Measurements from ENCODE around the gene SLC8A3.
A peak's percentile ranks its signal among the peaks of the same experiment; 100 is the strongest.

SLC8A3 gene

DNA sequence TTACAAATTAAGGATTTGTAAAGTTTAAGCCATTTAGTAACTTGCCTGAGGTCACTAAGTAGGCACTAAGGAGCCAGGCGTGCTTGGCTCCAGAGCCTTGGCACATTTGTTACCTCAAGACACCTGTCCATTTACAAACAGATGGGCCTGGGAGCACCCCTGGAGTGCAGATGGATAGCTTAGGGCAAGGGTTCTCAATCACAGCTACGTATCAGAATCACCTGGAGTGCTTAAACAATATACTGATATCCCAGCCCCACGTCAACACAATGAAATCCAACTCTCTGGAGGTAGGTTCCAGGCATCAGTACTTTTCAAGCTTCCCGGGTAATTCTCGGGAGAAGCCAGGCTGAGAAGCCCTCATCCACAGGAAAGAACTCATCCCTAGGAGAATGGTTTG is 45.4 kb downstream of the SLC8A3 start:
- no peak for DNase-seq (ENCODE audit: low spot score)
- TF ChIP-seq, protein P1, sequence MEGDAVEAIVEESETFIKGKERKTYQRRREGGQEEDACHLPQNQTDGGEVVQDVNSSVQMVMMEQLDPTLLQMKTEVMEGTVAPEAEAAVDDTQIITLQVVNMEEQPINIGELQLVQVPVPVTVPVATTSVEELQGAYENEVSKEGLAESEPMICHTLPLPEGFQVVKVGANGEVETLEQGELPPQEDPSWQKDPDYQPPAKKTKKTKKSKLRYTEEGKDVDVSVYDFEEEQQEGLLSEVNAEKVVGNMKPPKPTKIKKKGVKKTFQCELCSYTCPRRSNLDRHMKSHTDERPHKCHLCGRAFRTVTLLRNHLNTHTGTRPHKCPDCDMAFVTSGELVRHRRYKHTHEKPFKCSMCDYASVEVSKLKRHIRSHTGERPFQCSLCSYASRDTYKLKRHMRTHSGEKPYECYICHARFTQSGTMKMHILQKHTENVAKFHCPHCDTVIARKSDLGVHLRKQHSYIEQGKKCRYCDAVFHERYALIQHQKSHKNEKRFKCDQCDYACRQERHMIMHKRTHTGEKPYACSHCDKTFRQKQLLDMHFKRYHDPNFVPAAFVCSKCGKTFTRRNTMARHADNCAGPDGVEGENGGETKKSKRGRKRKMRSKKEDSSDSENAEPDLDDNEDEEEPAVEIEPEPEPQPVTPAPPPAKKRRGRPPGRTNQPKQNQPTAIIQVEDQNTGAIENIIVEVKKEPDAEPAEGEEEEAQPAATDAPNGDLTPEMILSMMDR (IDR thresholded peaks at IDR 0.05; ENCODE audit: extremely low read depth, missing control alignments): no peak

DNA sequence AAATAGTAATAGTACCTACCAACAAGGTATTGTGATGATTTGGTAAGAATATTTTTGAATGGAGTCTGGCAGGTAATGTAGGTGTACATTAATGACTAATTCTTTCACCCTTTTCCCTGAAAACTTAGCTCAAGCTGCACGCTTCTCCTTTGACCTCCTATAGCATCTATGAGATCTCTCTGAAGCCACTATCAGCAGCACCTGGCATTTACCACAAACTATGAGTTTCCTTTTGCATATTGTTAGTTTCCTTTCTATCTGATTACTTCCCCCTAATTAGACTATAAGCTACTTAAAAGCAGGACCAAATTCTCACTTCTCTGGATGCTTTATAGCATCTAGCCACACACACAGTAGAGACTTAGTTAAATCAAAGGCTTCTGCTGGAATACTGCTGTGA is 48.1 kb downstream of the SLC8A3 start:
- DNase-seq (ENCODE audit: low spot score): no peak
- TF ChIP-seq, protein P1 (IDR thresholded peaks at IDR 0.05; ENCODE audit: extremely low read depth, missing control alignments): no peak

DNA sequence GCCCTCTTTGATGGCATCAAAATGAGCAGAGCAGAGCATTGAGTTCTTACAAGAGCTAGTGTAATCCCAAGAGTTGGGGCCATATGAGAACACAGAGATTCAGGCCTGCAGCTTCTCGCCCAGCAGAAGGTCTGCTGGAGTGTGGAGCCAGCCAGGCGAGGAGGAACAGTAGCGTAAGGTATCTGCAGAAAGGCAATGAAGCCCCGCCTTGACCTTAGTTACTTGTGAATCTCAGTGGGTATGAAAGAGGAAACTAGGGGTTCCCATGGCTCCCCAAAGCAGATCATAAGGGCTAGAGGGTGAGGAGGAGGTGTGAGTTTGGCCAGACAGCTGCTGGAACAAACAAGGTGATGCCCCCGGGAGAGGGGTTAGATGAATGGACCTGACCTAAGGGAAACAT is 49.4 kb downstream of the SLC8A3 start:
- TF ChIP-seq, protein P1 (IDR thresholded peaks at IDR 0.05; ENCODE audit: extremely low read depth, missing control alignments): no peak
- DNase-seq (ENCODE audit: low spot score): peak; percentile 24

DNA sequence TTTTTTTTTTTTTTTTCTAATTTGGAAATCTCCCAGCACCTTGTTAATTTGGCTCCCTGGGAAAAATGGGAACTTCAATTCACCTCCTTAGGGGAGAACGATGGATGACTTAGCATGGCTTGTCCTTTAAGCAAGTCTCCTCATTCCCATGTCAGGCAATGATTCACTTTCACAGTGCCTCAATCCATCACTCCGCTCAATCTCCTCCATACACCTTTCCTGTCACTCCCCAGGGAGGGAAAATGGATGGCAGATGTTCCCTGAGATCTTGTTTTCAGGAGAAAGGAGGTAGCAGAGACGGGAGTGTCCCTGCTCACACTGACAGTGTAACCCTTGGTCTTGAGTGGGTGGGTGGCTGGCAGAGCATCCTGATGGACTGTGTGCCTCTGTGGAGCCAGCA is 51.0 kb downstream of the SLC8A3 start:
- TF ChIP-seq, protein P1 (IDR thresholded peaks at IDR 0.05; ENCODE audit: extremely low read depth, missing control alignments): no peak
- no peak for DNase-seq (ENCODE audit: low spot score)

DNA sequence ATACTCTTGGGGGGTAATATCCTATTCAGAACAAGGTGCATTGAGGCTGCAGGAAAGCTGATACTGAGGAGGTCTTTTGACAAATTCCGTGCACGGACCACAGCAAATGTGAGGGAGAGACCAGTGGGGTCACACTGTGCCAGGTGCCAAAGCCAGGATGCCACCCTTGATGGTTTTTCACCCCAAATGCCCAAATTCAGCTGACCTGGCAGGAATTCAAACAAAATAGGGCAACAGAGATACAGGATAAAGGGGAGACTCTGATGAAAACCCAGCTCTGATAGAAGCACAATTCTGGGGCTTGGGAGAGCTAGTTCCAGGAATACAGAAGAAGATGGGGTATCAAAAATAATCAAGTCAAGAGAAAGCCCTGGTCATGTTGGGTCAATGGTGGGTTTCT is 55.3 kb downstream of the SLC8A3 start:
- TF ChIP-seq, protein P1 (IDR thresholded peaks at IDR 0.05; ENCODE audit: extremely low read depth, missing control alignments): no peak

DNA sequence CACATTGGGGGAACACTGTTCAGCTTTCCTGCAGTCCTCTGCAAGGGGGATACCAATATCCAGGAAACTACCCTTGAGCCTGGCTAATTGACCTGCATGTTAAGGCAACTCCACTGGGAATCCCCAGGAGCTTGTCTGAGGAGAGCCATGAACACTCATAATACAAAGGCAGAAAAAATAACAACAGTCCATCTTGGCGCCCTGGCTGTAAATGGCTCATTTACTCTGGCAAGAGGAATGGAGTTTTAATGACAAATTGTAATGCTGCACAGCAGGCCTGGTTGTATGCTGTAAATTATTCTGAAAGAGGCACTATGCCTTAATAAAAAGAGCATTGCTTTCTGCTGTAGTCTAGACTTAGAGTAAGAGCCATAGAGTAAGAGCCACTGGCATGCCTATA is 58.3 kb downstream of the SLC8A3 start:
- TF ChIP-seq, protein P1 (IDR thresholded peaks at IDR 0.05; ENCODE audit: extremely low read depth, missing control alignments): no peak
- DNase-seq (ENCODE audit: low spot score): no peak

More for the DNA sequence above, 55.3 kb downstream of the SLC8A3 start:
- DNase-seq (ENCODE audit: low spot score): no peak

GRCh38 chr14:70127186-70127585 is 61.6 kb downstream of the SLC8A3 start:
- no peak for DNase-seq (ENCODE audit: low spot score)
- TF ChIP-seq, protein P1 (IDR thresholded peaks at IDR 0.05; ENCODE audit: extremely low read depth, missing control alignments): no peak

All from GM20000 (cell line).